ENCODE data around the gene SPTBN5. TPM values are rescaled to one million over a fixed set of nuclear protein-coding genes. Genes with fewer than 3 reads are reported as not detected.
A peak's percentile ranks its signal among the peaks of the same experiment; 100 is the strongest.
"Not testable (repeated sequence)": the region's sequence is repeated elsewhere in the genome, so short reads cannot be mapped to it uniquely, and the experiment has no call there.

SPTBN5 gene
- total RNA-seq, 4 donors from 2014 or later: 0.17 to 1.2 (median 0.68) TPM

DNA sequence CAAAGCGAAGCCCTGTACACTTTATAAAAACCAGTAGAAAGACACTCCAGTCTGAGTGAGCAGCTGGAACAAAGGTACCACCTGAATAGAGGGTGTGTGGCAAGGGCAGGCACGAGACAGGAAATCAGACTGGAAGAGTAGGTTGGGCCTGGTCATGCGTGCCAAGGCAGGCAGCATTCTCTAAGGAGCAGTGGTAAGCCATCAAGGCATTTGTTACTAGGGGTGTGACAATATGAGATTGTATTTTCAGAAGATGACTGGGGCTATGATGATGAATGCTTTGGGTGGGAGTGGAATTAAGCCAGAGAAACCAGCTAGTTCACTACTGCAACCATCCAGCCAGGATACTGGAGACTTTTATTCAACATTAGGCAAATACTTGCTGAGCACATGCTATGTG is 61.0 kb downstream of the SPTBN5 start:
- no peak for DNase-seq (ENCODE audit: extremely low spot score)
- TF ChIP-seq CTCF (IDR thresholded peaks at IDR 0.05) (no peak), POLR2A (IDR thresholded peaks at IDR 0.05; ENCODE audit: low read depth) (no peak), EP300 (IDR thresholded peaks at IDR 0.05) (no peak), POLR2AphosphoS5 (IDR thresholded peaks at IDR 0.05) (no peak)
- H3K4me3 ChIP-seq: no peak overlapping the region
- peaks cover 4 to 63% (median 25%) of the 10 kb centered on the region in 4 donors for H3K36me3 ChIP-seq
- intact Hi-C loops (cut with DNase I): no loop called here
- H3K4me1 ChIP-seq: peaks cover 17 to 32% (median 22%) of the 10 kb centered on the region in 4 donors
- H3K27ac ChIP-seq (replicated peaks in 1 of 4): no peak overlapping the region
- 80% methylated on average over 3 of the region's 3 CpGs for WGBS
- H3K9me3 ChIP-seq: no peaks in the 10 kb centered on the region
- no peaks in the 10 kb centered on the region for H3K27me3 ChIP-seq

GRCh38 chr15:41832208-41832607 is 61.6 kb downstream of the SPTBN5 start:
- intact Hi-C loops (cut with DNase I): no loop called here
- peaks cover 21 to 37% (median 25%) of the 10 kb centered on the region in 4 donors for H3K4me1 ChIP-seq
- 88% methylated on average over 5 of the region's 10 CpGs for WGBS
- no peaks in the 10 kb centered on the region for H3K27me3 ChIP-seq
- peaks cover 4 to 59% (median 22%) of the 10 kb centered on the region in 4 donors for H3K36me3 ChIP-seq
- DNase-seq (ENCODE audit: extremely low spot score): no peak
- no peak overlapping the region for H3K4me3 ChIP-seq
- H3K9me3 ChIP-seq: no peaks in the 10 kb centered on the region
- no peak overlapping the region for H3K27ac ChIP-seq (replicated peaks in 1 of 4)
- TF ChIP-seq EP300 (IDR thresholded peaks at IDR 0.05) (no peak), CTCF (IDR thresholded peaks at IDR 0.05) (no peak), POLR2AphosphoS5 (IDR thresholded peaks at IDR 0.05) (no peak), POLR2A (IDR thresholded peaks at IDR 0.05; ENCODE audit: low read depth) (no peak)

DNA sequence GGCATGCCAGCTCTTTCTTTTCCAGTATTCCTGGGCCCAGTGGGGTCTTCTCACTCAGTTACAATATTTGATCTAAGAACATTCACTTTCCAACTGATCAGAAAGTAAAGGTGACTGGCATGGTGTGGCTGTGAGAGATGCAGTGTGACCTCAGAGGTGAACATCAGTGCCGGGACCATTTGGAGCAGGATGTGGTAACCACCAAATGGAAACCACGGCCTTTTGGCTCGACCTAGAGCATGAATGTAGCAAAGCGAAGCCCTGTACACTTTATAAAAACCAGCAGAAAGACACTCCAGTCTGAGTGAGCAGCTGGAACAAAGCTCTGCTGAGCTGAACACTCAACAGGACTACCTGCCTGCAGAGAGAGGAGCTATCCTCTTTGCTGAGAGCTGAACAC is 62.6 kb downstream of the SPTBN5 start:
- H3K9me3 ChIP-seq; H3K27ac ChIP-seq (replicated peaks in 1 of 4); H3K27me3 ChIP-seq; H3K4me3 ChIP-seq; intact Hi-C loops (cut with DNase I); DNase-seq (ENCODE audit: extremely low spot score): not testable (repeated sequence)
- H3K36me3 ChIP-seq: peaks cover 3 to 50% (median 14%) of the 10 kb centered on the region in 4 donors
- H3K4me1 ChIP-seq: peaks cover 22 to 41% (median 28%) of the 10 kb centered on the region in 4 donors
- 76% methylated on average over 4 of the region's 4 CpGs for WGBS

- Histone ChIP-seq H3K9me3 (no peaks in the 10 kb centered on the region), H3K4me1 (peaks cover 22 to 35% (median 28%) of the 10 kb centered on the region in 4 donors), H3K27me3 (no peaks in the 10 kb centered on the region), H3K4me3 (no peak overlapping the region), H3K27ac (replicated peaks in 1 of 4) (no peak overlapping the region), H3K36me3 (peaks cover 4 to 46% (median 20%) of the 10 kb centered on the region in 4 donors)
- no peak for TF ChIP-seq EP300 (IDR thresholded peaks at IDR 0.05)
- TF ChIP-seq POLR2A (IDR thresholded peaks at IDR 0.05; ENCODE audit: low read depth): no peak
- no peak for TF ChIP-seq CTCF (IDR thresholded peaks at IDR 0.05)
- TF ChIP-seq POLR2AphosphoS5 (IDR thresholded peaks at IDR 0.05): no peak
- no peak for DNase-seq (ENCODE audit: extremely low spot score)
- WGBS: 95% methylated on average over 10 of the region's 13 CpGs
- intact Hi-C loops (cut with DNase I): loop anchor here (5.0 kb wide), 1 partner anchor 62 kb away; the partner anchor contains the start of gene SPTBN5
Measured at GRCh38 chr15:41829959-41830646, 63.8 kb downstream of the SPTBN5 start.

DNA sequence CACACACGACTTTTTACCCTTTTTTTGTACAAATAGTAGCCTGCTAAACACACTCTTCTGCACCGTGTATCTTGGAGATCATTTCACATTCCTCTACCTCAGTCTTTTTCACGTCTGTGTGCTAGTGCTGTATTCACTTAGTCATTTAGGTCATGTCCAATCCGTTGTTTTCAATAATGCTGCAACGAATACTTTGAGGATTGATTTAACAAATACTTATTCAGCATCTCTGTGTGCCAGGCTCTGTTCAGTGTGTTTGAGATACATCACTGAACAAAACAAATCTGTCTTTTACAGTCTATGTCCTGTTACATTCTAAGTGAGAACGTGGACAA is 65.1 kb downstream of the SPTBN5 start:
- intact Hi-C loops (cut with DNase I): loop anchor here (5.0 kb wide), 1 partner anchor 64 kb away; the partner anchor contains the start of gene SPTBN5
- Histone ChIP-seq H3K27ac (replicated peaks in 1 of 4) (peak overlapping the region; percentile 84 to 94 (median 88)), H3K27me3 (no peaks in the 10 kb centered on the region), H3K36me3 (peaks cover 17 to 48% (median 30%) of the 10 kb centered on the region in 4 donors), H3K9me3 (no peaks in the 10 kb centered on the region), H3K4me3 (peak overlapping the region; percentile 74 to 79 (median 77)), H3K4me1 (peaks cover 22 to 35% (median 28%) of the 10 kb centered on the region in 4 donors)
- DNase-seq (ENCODE audit: extremely low spot score): no peak
- 18% methylated on average over 6 of the region's 6 CpGs for WGBS
- TF ChIP-seq POLR2A (IDR thresholded peaks at IDR 0.05; ENCODE audit: low read depth): no peak

All from esophagus muscularis mucosa (tissue), 4 donors.